ENCODE data around the gene R3HDM4.

Gene R3HDM4

DNA sequence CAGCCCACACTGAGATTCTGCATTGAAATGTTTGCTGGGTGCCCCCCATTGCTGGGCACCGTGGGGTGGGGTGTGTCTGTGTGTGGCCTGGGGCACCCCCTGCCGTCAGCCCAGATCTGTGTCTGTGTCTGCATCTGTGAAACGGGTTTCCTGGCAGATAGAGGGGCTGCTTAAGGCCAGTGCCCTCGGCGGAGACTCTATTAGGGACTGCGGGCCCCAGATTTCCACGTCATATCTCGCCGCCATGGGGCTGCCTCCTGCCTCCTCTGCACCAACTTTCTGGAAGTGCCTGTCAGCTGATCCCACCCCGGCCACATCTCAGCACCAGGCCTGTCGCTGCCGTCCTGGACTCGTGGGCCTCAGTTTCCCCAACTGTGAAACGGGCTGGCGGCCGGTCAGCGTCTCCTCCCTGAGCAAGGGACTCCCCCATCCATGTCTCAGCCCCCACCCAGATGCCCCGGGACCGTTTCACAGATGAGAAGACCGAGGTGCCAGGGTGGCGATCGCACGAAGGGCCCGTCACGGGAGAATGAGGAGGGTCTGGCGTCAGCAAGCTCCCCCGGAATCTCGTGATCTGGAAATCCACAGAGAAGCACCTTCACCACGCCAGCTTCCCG, 34.2 kb upstream of the R3HDM4 start:
- no peak for DNase-seq

DNA sequence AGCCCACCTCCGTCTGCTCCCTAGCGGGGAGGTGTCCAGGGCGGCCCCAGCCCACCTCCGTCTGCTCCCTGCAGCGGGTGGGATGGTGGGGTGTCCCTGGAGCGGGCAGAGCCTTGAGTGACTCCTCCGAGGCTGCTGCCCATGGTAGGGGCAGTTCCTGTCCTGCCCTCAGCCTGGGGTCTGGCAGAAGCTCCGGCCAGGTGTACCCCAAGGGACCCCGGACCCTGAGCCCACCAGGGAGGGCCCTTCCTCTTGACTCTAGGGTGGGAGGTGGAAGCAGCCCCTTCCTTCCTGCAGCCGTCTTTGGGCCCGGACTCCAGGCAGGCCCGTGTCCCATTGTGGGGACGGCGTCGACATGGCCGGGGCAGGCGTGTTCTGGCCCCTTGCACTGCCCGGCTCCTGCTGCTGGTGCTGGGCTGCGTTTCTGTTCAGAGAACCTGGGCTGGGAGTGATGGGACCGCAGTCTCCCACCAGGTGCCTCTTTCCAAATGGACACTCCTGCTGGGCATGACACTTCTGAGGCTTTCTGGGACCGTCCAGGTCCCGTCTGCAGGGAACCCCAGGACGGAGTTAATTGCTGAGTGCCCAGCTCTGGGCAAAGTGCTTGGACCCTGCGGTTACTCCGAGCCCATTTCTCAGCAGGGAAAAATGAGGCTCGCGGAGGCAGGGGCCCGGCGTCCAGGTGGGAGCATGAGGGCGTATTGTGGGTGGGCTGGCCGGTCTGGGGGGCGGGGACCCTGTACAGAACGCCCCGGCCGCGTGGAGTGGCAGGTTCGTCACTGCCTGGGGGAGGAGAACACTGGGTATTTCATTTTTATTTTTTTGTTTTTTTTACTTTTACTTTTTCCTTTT, 32.6 kb upstream of the R3HDM4 start:
- DNase-seq: no peak

DNA sequence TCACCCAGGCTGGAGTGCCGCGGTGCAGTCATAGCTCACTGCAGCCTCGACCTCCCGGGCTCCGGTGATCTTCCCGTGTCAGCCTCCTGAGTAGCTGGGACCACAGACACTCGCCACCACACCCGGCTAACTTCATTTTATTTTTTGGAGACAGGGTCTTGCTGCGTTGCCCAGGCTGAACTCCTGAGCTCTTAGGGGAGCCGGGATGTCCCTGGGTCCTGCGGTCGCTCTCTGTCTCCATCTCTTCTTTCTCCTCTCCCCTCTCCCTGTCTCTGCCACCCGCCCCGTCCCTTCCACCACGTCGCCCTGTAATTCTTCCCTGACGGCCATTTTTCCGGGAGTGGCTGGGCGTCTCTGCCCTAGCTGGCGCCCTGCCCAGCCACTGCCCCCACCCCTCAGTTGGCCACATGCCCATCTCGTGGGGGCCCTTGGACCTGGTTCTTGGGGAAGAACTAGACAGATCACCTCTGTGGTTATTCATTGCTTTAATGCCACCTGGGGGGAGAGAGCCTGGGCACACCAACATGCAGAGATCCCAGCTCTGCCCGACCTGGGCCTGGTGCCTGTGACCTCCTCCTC, 31.7 kb upstream of the R3HDM4 start:
- no peak for DNase-seq

DNA sequence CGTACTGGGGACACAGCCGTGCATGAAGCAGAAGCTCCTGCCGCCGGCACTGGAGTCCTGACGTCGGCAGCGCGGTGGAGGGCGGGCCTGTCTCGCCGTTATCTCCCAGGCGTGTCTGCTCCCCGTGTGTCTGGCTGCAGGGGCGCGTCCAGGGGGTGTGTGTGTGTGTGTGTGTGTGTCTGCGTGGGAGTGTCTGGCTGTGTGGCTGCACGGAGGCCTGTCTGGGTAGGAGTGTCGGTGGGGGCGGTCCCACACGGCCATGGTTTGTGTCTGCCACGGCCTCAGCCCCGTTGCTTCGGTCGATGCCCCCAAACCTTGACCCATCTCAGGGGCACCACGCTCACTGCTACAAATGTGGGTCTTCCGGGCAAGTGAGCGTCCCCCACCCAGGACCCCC, 31.1 kb upstream of the R3HDM4 start:
- no peak for DNase-seq

DNA sequence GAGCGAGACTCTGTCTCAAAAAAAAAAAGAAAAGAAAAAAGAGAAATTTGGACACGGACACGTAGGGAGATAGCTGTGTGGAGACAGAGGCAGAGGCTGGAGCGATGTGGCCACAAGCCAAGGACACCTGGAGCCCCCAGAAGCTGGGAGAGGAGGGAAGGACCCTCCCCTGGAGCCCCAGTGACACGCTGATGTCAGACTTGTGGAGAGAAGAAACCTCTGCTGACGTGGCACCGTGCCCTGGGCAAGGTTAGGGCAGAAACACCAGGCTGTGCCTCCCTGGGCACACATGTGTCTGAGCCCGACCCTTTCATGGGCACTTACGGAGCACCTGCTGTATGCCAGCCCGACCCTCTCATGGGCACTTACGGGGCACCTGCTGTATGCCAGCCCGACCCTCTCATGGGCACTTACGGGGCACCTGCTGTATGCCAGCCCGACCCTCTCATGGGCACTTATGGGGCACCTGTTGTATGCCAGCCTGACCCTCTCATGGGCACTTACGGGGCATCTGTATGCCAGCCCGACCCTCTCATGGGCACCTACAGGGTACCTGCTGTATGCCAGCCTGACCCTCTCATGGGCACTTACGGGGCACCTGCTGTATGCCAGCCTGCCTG, 30.6 kb upstream of the R3HDM4 start:
- no peak for DNase-seq

DNA sequence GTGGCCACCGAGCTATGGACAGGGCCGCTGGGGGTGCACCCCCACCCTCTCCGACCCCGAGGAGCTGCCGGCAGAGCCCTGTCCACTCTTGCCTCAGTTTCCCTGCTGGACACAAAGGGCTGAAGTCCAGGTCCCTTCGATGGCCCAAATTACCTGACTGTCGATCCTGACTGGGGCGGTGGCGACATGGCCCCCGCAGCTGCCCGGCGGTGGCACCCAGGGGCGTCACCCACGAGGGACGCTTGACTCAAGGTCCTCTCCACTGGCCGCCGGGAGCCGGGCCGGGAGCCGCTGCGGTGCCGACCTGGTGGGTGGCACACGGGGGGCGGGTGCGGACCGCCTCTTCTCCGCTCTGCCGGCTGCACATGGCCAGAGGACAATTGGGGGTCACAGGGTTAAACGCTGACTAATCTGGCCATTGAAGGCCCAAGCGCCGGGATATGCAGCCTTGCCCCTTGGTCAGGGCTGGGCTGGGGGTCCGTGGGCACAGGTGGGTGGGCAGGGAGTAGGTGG, 29.2 kb upstream of the R3HDM4 start:
- no peak for DNase-seq

DNA sequence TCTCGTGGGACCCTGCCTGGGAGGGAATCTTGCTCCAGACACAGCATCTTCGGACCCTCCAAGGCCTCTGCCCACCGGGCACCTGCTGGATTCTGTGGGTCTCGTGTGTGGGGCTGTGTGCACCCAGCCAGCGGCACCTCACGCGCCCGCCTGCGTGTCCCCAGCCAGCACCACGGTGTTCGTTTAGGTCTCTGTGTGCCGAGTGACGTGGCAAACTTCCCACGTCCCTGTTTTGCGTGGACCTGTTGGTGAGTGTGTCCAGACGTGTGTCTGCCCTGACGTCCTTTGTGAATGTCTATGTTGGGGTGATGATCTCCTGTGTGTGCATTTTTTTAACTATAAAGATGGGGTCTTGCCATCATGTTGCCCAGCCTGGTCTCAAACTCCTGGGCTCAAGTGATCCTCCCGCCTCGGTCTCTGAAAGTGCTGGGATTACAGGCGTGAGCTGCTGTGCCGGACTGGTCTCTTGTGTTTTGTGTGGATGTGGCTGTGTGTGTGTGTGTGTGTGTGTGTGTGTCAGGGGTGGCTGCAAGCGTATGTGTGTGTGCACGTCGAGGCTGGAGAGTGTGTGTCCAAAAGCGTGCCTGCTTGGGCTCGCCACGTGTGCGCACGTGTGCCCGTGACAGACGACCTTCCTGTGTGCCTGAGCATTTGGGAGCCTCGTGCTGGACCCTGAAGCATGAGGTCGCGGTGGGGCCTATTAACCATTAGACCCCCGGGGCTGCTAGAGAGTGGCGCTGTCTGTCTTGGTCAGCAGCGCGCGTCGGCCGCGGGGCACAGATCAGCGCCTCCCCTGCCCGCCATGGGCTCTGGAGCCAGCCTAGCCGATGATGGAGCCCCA, 28.5 kb upstream of the R3HDM4 start:
- no peak for DNase-seq

DNA sequence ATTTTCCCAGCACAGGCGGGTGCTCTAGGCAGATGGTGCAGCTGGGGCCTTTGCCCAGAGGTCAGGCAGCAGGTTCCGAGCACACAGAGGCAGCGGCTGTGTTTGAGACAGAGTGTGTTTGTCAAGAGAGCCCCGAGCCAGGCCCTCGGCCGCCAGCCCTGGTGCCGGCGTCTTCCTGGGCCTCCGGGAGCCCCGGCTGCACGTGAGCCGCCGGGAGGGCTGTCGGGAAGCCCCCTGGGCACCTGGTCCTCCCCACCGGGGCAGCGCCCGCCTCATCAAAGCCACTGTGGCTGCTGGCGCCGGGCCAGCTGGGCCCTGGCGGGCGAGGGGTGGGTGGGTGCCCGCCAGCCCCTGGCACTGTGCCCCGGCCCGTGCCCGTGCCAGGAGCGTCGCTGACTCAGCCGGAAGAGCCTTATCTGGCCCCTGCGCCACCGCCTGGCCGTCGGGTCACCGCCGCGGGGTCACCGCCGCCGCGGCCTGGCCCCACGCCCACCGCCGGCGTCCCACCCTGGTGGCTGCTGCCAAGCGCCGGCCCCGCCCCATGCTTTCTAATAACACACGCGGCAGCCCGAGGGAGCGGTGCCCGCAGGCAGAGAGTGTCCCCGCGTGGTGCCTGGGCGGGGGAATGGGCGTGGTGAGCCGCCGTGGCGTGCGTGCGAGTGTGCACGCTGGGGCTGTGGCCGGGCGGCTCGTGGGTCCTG, 27.7 kb upstream of the R3HDM4 start:
- no peak for DNase-seq

DNA sequence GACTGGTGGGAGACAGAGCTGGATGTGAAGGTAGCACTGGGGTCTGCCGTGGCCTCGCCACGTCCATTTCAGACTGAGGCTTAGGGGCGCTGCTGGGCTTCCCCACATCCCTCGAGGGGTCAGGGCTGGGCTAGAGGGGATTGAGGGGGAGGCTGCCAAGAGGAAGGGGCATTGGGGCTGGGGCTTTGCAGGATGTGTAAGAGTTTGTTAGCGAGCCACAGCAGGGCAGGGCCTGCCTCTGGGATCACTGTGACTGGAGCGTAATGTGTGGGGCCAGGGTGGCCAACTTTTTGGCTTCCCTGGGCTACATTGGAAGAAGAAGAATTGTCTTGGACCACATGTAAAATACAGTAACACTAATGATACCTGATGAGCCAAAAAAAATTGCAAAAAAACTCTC, 26.9 kb upstream of the R3HDM4 start:
- no peak for DNase-seq

DNA sequence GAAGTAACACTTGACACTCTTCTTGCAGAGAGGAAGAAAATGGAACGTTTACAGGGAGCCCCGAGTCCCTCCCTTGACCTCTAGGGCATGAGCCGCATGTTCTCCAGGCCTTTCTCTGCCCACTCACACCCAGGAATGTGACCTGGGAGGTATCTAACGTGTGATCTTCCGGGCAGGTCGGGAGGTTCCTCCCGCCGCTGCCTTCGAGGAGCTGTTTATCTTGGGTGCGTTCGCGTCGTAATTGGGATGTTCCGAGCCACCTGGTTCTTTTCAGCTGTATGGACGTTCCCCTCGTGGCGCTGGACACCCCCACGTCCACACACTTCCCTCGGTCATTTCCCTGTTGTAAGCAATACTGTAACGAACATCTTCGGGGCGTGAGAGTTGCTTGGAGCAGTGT, 26.4 kb upstream of the R3HDM4 start:
- DNase-seq: no peak

DNA sequence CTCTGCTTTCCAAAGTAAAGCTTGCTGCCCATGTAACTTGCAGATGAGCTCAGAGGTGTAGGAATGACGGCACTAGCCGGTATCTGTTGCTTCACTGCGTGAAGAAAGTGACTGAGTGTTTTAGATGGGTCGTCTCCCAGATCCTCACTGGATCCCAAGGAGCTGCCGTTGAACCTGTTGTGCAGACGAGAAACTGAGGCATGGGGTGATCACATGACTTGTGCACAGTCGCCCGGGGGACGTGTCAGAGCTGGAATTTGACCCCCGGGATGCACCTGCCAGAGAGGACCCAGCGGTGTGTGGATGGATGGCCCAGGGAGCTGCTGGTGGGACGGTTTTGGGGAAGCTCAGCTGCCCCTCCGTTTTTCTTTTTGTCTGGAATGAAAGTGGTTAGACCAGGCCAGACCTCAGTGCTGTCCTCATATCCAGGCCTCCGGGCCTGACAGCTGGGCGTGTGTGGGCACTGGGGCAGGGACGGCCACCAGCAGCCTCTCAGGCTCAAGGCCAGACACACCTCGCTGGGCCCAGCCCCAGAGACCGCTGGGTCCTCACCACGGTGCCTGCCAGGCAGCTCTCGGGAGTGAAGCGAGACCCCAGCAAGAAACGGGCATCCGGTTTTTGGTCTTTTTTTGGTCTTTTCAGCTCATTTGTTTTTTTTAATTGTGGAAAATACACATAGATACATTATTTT, 25.4 kb upstream of the R3HDM4 start:
- DNase-seq: no peak

DNA sequence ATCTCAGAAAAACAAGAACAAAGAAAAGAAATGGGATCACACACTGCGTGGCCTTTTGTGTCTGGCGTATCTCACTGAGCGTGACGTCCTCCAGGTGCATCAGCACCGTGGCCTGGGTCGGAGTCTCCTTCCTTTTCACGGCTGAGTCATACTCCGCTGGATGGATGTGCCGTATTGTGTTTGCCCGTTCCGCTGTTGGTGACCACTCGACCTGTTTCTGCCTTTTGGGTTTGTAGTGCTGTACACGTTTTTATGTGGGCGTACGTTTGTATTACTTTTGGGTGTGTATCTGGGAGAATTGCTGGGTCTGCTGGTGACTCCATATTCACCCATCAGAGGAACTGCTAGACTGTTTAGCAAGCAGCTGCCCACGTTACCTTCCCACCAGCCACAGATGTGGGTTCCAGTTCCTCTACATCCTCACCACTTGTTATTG, 24.3 kb upstream of the R3HDM4 start:
- no peak for DNase-seq

DNA sequence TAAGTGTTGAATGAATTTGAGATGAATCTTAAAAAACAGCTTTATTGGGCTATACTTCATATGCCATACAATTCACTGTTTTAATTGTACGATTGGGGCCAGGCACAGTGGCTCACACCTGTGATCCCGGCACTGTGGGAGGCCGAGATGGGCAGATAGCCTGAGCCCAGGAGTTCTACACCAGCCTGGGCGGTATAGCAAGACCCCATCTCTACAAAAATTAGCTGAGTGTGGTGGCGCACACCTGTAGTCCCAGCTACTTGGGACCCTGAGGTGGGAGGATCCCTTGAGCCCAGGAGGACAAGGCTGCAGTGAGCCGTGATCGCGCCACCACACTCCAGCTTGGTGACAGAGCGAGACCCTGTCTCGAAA, 23.1 kb upstream of the R3HDM4 start:
- no peak for DNase-seq

DNA sequence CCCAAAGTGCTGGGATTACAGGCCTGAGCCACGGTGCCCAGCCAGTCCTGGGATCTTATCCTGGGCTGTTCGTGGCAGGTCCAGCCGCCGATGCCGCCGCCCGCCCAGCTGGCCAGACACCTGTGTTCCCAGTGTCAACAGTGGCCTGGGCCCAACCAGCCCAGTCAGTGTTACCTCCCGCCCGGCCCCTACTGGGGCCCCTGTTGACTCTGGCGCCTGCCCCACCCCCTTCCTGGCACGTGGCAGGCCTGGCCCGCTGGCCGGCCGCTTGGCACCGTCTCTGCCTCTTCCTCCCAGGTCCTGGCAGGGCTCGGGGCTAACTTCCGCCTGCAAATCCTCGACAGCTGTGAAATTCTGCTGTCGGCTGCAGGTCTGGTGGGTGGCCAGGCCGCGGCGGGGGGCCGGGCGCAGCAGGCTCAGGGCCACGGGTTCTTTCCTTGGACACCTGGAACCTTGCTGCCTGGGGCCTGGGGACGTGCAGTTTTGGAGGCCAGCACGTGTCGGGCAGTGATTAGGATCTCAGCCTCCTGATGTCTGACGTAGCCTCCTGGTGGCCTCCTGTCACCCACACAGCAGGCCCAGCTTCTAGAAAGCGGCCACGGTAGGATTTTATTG, 22.0 kb upstream of the R3HDM4 start:
- no peak for DNase-seq

DNA sequence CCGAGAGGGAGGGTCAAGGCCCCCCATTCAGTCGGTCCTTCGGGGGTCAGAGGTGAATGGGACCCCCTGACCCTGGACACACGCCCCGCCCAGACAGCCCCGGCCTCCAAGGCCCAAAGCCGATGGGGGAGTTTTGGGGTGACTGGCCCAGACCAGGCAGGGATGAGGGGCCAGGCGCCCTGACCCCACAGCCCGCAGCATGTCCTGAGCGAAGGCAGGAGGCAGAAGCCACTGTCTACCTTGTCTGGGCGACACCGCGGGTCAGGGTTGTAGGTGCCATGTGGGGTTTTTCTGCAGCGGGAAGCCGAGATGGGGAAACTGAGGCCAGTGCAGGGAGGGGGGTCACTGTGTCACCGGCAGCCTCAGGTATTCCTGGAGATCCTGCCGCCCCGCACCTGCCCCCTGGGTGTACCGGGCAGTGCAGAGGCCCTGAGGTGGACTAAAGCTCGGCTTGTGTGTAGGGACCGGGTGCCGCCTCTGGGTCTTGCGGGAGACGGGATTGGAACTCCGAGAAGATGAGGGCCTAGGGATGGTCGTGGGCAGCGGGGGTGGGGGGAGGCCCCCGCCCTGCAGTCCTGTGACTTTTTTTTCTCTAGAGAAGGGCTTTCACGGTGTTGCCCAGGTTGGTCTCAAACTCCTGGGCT, 21.3 kb upstream of the R3HDM4 start:
- no peak for DNase-seq

DNA sequence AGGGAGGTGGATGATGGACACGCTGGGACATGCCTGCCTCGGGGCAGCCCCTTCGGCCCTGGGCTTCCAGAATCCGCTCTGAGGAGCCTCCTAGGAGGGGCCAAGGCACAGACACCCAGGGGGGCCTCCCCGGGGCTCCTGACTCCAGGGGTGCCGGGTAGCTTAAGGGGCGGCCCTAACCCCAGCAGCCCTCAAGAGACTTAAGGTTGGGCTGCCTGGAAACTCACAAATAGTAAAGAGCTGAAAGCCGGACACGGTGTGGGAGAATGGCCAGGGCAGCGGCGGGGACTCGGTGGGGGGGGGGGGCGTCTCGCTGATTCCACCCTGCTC, 20.5 kb upstream of the R3HDM4 start:
- DNase-seq: no peak

DNA sequence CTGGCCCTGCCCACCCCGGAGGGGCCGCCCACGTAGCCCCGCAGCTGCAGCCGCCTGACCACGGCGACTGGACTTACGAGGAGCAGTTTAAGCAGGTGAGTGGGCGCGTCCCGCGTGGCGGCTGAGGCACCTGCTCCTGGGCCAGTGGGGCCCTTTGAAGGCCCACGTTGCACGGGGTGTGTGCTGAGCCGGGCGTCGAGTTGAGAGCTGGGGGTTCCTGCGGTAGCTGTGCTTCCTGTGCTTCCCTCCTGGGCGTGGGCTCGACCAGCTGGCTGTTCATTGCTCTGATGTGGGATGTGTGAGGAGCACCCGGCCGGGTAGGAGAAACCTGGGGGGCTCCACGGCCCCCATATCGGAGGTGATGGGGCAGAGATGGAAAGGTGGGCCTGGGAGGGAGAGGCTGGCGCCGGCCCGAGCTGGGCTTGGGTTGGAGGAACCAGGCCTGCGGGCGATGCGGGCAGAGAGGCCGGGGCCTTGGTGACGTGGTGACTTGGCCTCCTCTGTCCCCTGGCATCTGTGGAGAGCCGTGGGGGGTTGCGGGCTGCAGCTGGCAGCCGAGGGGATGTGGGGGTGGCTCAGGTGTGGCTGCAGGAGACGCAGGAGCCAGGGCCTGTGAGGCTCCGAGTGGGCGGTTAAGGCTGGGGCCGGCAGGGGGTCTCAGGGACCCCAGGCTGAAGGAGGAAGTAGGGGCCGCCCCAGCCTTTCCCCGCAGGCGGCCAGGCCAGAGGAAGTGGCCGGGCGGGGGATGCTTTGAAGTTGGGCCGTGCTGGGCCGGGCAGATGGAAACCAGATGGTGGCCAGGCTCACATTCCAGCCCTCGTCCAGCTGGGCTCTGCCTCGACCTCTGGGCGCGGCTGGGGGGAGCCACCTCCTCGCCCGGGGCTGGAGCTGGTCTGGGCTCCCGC, 19.9 kb upstream of the R3HDM4 start:
- DNase-seq: no peak

DNA sequence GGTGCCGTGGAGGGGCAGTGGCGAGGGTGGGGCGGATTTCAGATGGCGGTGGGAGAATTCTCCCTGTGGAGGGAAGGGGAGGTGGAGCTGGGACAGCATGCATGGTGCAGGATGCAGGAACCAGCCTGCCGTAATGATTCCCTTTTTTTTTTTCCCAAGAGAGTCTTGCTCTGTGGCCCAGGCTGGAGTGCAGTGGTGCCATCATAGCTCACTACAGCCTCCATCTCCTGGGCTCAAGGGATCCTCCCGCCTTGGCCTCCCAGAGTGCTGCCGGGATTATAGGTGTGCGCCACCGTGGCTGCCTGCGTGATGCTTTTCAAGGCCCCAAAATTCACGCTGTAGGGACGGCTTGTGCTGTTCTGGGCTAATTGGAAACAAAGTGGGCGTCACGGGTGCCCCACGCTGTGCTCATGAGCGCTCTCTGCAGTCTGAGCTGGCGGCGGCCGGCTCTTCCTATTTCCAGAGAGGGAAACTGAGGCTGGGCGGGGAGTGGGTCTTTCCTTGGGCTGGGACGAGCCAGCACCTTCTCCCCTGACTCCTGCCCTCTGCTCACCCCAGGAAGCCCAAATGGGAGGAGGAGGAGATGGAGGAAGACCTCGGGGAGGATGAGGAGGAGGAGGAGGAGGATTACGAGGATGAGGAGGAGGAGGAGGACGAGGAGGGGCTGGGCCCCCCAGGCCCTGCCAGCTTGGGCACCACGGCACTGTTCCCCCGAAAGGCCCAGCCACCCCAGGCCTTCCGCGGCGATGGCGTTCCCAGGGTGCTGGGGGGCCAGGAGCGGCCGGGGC, 19.0 kb upstream of the R3HDM4 start:
- no peak for DNase-seq

DNA sequence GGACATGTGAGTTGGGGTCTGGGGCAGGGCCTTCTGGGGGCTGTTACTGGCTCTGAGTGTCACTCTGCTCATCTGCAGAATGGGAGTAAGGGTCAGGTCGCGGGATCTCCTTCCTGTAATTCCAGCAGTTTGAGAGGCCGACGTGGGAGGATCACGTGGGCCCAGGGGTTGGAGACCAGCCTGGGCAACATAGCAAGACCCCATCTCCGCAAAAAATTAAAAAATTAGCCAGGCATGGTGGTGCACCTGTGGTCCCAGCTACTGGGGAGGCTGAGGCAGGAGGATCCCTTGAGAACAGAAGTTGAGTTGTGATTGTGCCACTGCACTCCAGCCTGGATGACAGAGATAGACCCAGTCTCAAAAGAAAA, 16.9 kb upstream of the R3HDM4 start:
- DNase-seq: no peak
